Cerebellar cortex (tissue), 1 donor: Measurements from ENCODE around the gene OPRM1.
"Not testable (repeated sequence)": the region's sequence is repeated elsewhere in the genome, so short reads cannot be mapped to it uniquely, and the experiment has no call there.

Experiments used
- DNase-seq: peaks from one replicate; pipeline ENCODE4 v3.0.0-alpha.2; 2015; ENCODE audit warnings: low spot score

The OPRM1 gene

DNA sequence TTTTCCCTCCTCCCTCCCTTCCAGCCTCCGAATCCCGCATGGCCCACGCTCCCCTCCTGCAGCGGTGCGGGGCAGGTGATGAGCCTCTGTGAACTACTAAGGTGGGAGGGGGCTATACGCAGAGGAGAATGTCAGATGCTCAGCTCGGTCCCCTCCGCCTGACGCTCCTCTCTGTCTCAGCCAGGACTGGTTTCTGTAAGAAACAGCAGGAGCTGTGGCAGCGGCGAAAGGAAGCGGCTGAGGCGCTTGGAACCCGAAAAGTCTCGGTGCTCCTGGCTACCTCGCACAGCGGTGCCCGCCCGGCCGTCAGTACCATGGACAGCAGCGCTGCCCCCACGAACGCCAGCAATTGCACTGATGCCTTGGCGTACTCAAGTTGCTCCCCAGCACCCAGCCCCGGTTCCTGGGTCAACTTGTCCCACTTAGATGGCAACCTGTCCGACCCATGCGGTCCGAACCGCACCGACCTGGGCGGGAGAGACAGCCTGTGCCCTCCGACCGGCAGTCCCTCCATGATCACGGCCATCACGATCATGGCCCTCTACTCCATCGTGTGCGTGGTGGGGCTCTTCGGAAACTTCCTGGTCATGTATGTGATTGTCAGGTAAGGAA, at the start of gene OPRM1:
Gene OPRM1, plus strand, starts transcription at position 10 of the 612 bp plus-strand sequence. Its CDS starts 305 bp downstream, at position 315.
- peak; percentile 74 for DNase-seq

DNA sequence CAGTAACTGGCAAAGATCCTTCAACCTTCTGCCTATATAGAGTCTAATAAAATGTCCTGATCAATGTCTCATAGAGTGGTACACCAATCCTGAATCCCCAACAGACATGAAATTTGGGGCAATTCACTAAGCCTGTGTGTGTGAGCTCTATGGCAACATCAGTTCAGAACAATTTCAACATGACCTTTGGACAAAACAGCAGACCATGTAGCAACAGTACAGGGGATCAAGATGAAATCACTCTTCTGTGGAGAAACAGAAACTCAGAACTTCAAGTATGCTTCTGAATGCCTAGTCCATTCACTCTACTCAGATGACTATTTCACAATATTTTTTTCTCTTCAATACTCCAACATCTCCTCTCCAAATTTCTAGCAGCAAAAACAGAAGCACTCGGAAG, 49.1 kb upstream of the OPRM1 start:
- no peak for DNase-seq

DNA sequence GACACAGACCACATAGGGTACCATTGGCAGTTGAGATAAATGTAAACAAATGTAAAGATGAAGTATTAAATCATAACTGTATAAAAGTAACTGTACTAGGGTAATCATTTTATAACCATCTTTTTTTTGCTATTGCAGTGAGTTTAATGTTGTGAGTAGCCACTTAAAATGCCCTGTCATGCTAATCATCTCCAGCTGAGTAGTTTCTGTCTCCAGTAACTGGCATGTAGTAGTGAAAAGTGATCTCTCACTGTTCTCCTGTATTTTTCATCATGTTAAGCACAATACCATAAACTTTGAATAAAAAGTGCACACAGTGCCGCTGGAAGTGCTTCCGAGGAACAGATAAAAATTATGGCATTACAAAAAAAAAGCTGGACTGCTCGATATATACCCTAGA, 45.0 kb upstream of the OPRM1 start:
- DNase-seq = no peak

DNA sequence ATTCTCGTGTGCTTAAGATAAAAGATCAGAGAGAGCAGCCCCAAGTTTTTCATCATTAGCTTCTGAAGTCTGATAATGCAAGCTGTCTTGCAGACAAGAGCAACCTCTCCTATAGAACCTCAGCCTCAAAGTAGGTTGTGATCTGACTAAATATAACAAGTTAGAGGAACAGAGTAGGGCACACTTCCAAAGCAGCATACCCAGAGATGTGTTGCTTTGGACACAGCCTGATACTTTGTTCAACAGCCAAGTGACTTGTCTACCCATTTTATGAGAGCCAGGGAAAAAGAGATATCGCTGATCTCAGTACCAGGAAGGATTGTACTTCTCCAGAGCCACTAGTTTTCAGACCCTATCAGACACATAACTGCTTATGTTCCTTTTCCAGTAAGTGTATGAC, 44.2 kb upstream of the OPRM1 start:
- DNase-seq = peak; percentile 57

DNA sequence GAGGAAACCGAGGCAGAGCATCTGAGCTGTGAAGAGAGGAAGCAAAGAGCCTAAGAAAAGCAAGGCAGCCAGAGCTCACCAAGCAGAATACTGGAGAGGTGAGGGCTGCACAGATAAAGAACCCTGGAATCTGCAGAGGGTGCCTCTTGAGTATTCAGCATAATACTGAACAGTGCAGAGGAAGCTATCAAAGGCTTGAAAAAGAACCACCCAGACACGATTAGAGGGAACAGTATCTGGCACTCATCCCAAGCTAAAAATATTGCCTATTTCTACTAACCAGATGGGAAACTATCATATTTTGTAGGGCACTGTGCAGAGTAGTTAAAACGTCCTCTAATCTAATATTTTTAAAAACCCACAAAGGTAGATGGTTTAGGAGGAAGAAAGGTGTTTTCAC, 41.8 kb upstream of the OPRM1 start:
- DNase-seq = peak; percentile 64

DNA sequence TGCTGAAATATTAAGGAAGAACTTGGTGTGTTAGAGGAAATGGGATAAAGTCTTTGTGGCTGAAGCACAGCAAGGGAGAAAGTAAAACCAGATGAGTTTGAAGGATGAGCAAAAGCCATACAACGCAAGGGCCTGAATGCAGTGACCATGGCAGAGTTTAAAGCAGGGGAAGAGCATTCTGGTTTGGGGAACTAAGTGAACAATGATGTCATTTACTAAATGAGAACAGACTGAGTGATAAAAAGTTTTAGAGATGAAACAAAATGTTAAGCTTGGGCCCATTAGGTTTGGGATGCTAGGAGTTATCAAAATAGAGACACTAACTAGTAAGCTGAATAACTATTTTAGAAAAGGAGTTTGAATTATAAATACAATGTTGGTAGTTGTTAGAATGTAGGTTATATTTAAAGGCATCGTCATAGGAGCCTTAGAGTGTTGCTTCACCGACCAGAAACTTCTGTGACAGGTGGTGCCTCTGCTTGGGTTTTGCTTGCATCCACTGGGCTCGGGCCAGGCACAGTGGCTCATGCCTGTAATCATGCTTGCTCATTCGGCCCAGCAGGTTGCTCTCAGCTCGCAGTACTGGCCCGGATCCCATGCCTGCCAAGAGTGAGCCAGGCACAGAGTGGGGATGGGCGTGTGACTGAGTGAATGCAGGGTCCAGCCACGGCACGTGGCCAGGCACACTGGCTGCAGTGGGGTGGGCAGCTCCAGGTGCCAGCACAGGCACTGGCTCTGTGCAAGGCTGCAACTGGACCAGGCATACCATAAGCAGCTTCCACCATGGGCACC, 37.4 kb upstream of the OPRM1 start:
- peak; percentile 82 for DNase-seq

DNA sequence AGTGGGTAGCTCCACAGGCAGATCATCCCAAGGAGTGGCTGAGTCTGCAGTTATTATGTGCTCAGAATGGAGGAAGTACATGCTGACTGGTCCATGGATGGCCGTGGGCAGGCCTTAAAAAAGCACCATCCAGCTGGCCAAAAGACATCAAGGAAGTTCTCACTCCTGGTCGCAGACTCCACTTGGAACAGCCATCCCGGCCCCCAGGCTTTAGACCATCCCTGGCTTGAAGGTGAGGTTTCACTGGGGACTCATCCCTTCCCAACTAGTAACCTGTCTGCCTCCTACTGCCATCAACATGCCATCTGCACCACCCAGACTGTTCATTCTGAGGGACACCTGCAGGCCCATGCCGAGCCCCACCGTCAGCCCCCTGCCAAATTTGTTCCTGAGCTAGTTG, 36.1 kb upstream of the OPRM1 start:
- no peak for DNase-seq

DNA sequence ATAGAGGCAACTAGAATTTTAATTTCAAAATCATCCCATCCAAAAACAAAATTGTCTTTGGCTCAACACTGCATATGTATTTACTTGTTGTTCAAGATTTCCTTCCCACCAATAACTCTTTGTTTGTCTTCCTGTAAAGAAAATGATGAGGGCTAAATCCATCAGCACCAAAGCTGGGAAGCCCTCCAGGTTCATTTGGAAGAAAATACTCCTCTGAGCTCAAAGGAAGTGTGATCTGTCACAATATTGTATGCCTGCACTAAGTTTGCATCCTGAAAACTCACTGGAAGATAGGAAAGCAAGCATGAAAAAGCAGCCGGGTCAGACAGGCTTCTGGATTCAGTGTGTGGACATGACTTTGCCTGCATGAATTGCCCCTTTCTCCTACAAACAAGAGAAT, 28.7 kb upstream of the OPRM1 start:
- peak; percentile 22 for DNase-seq

DNA sequence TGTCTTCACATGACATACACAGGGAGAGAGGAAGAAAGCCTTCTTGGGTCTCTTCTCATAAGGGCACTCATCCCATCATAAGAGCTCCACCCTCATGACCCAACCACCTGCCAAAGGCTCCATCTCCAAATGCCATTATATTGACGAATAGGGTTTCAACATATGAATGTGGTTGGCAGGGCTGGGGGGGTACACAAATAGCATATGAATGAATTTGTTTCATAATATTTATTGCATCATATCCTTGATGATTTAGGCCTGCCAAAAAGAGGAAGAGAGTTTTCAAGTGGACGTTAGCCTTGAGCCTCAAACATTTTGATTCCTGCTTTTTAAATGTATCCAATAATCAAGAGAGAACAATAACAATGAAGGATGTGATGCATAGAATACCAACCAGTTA, 26.2 kb upstream of the OPRM1 start:
- no peak for DNase-seq

DNA sequence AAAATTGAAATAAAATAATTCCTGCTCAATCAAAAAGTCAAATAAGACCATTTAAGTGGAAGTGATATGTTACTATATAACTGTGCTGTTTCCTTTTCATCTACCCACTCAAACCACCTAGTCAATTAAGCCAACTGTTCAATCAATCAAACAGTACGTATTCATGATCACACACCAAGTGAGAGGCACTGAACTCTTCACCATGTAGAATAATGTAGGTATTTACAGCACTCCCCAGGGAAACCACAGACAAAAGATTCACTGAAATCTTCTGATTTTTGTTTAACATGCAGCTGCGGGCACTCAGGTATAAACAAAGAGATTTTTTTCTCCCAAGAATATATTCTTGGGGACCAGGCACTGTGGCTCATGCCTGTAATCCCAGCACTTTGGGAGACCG, 21.3 kb upstream of the OPRM1 start:
- DNase-seq = no peak

DNA sequence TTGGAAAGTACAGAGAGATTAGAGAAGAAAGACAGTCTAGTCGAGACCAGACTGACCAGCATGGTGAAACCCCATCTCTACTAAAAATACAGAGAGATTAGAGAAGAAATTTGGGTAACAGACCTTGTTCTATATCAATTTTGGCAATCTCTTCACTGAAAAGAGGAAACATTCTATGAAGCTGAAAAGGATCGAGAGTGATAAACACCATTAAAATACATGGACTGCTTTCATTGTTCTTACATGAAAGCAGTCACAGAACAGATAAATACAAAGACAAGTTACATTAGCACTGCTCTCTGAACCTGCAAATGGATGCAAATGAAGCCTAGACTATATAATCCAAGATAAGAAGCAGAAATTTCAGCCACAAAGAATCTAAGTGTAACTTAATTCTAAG, 8.4 kb upstream of the OPRM1 start:
- DNase-seq = no peak

DNA sequence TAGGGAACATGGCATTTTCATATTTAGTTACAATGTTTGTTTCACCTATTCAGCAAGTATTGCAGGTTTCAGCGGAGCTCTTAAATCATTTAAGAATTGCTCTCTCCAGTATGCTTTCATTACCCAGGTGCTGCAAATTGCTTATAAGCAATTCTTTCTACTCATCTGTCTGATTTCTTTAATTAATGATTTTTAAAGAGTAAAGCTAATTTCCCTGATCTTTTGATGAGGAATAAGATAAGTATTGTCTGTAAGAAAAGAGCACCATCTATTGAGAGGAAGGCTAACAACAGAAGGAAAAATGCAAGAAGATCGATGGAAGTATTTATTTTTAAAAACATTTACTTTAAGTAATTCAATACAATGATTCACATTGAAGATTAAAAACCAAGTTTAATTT, 2.0 kb downstream of the OPRM1 start:
- peak; percentile 61 for DNase-seq

DNA sequence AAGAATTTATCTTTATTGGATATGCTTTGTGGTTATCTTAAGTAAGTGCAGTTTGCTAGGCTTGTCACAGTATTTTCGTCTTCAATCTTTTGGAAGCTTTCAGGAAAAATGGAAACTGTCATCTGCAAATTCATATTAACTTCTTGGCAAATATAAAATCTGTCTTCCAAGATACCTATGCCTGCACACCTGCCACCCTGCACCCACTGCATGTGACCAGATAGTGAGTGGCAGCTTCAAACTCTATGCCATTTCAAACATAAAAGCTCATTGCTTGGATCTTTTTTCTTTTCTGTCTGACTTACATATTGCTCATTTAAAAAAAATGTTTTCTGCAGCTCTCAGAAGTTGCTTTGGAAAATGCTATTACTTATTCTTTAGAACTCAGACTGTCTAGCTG, 14.1 kb downstream of the OPRM1 start:
- DNase-seq = no peak

DNA sequence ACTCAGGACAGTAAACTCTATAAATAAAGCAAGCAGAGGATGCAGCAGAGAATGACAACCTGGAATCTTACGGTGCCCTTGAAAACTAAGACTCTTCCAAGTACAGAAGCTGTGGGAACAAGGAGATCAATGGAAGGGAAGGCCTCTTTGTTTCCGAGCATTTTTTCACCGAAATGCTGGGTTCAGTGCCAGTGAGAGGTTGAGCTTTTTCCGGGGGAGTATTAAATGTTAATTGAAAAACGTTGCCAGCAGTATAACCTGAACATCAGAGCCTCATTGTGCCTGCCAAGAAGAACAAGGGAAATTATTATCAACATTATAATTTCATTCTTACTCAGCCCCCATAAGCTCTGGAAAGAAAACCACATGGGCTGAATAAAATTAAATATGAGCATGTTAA, 17.5 kb downstream of the OPRM1 start:
- peak; percentile 84 for DNase-seq

DNA sequence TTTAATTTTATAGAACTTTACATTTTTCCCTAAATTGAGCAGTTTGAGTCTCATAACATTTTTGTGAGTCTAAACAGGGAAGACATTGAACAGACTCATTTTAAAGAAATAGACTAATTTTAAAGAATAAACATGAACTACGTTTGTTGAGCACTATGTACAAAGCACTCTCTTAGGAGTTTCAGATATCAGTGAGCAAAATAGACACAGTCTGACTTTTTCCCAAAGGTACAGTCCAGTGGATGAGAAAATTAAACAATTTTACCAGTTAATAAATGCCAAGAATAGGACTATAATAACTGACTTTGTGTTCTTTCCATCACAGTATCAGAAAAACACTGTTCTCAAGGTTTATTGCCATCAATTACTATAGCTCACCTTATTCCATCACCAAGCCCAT, 18.1 kb downstream of the OPRM1 start:
- no peak for DNase-seq

DNA sequence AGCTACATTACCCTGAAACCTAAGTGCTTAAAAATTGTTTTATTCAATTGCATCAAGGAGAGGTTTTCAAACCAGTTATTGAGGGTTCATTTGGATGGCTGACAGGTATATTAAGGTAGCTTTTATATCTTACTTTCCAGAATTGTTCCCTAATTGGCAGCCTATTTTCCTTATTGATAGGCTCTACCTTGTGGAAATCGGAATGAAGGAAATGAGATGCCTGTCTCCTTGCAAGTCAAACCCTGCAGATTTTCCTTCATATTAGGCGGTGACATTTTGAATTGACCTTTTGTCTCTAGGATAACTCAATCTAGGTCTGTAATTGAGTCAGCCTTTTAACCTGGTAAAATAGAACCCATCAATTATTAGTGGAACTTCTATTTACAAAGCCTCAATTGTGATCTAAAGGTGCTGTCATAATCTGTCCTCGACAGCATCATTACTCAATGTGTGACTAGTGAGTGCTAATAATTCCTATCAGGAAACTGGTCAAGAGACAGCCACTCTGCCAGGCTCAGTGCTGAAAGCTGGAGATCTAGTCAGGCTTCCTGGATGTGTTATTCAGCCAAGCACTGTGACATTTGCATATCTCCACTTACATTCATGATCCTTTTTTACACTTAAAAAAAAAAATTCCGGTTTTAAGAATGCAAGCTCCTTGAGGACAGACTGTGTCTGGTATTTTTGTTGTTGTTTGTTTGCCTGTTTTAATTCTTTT, 20.1 kb downstream of the OPRM1 start:
- peak; percentile 62 for DNase-seq

DNA sequence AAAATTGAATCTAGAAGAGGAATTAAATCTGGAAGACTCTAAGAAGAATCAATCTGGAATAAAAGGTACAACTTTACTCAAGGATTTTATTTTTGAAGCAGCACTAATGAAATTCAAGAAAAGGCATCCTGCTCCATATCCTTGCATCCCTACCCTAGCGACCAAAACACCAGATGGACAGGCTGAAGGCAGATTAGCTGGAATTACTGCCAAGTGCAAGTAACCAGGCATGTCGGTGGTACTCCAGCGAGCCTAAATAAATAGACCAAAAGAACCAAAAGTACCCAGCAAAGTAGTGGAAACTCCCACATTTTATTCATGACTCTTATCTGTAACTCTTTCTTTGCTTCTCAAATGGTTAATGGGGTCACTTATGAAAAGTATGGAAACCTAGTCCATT, 21.0 kb downstream of the OPRM1 start:
- DNase-seq = peak; percentile 92

DNA sequence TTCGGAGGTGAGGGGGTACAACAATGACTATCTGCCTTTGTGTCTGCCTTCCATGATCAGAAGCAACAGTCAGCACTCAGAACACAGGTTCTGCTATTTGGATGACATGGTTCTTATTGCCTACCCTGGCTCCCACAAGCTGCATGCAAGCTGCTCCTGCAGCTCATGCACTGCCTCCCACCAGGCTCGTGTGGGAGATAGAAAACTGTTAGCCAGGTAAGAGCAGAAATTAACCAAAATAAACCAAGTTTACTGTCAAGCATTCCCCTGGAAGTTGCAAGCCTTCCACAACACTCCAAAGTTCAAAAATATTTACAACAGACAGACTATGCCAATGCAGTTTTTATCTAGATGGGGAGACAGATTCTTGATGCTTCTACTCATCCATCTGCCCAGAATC, 31.0 kb downstream of the OPRM1 start:
- DNase-seq = peak; percentile 50

DNA sequence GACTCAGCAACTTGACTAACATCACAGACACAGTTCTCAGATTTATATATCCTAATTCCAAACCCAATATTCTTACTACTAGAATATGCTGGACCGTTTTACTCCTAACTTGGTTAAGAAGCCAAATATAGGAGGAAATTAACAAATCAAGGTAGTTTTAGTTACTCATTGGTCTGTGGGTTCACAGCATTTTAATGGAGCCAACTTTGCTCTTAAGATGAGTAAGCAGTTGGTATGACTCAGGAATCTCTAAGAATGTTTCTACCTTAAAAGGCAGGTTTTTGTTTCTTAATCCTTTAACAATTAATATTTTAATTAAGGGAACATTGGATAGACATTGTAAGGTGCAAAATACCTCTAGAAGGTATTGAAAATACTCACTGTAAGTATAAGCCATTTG, 31.6 kb downstream of the OPRM1 start:
- DNase-seq = no peak

DNA sequence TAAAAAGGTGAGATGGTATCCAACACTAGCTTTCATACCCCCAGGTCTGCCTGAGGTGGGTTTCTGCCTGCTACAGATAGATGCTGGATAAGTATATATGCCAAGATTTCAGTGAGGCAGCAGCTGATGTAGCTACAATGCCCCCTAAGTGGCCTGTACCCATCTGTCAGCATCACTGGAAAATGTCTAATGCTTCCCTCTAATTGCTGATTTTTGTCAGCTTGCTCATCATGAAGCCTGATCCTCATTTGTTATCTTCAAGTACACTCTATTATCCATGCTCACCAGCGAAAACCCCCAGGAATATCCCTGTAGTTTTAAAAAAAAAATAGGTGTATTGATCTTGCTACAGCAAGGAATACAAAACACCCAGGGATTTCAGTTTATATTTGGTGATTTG, 32.2 kb downstream of the OPRM1 start:
- peak; percentile 50 for DNase-seq

DNA sequence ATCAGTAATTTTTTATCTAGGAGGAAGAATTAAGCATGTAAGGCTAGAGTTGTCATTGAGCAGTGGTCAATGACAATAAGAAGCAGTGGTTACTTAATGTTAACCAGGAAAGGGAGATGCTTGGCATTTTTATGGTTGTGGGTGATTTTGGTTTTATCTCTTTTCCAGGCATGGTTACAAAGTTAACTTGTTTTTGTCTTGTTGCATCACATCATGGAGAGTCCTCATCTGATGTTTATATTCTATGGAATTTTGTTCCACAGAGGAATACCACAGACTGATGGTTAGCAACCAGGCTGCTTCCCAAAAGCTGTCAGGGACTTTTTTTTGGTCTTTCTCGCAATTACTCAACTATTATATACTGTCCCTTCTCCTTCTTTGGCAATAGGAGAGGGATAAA, 32.7 kb downstream of the OPRM1 start:
- DNase-seq = no peak

DNA sequence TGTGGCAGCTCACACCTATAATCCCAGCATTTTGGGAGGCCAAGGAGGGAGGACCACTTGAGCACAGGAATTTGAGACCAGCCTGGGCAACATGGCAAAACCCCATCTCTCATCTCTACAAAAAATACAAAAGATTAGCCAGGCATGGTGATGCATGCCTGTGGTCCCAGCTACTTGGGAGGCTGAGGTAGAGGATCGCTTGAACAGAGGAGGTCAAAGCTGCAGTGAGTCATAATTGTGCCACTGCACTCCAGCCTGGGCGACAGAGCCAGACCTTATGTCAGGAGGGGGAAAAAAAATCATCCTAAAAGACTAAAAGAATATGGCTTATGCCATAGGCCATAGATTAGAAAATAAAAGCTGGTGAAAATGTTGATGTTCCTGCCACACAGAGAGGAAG, 39.6 kb downstream of the OPRM1 start:
- not testable (repeated sequence) for DNase-seq
